Prostate gland (tissue), 2 donors: ENCODE measurements around the gene THAP9. TPM values are rescaled to one million over a fixed set of nuclear protein-coding genes. Genes with fewer than 3 reads are reported as not detected.
"Not testable (repeated sequence)": the region's sequence is repeated elsewhere in the genome, so short reads cannot be mapped to it uniquely, and the experiment has no call there.

Source experiments
- DNase-seq: peaks from one replicate; pipeline ENCODE4 v3.0.0-alpha.2; 2019; ENCODE audit warnings: low spot score
- H3K27ac ChIP-seq, 2 donors: fragments of 200-600 bp; sonication (generic); 2 replicates each; pipeline ENCODE4 v1.5.1; 2017 to 2019
- H3K27me3 ChIP-seq: fragments of 200-600 bp; sonication (generic); replicated peaks from 2 replicates; pipeline ENCODE4 v1.5.1; 2019; ENCODE audit not compliant: insufficient read depth
- H3K36me3 ChIP-seq, 2 donors: fragments of 200-600 bp; sonication (generic); 1 replicate in 1 of 2; 2 replicates in 1 of 2; pipeline versions ENCODE4 v1.5.1 to v1.8.1; 2017 to 2019
- H3K4me1 ChIP-seq: fragments of 200-600 bp; sonication (generic); replicated peaks from 2 replicates; pipeline ENCODE4 v1.5.1; 2019
- H3K4me3 ChIP-seq, 2 donors: fragments of 200-600 bp; sonication (generic); 2 replicates each; pipeline ENCODE4 v1.5.1; 2017 to 2019
- H3K9me3 ChIP-seq: fragments of 200-600 bp; sonication (generic); 2 replicates; pipeline ENCODE4 v1.5.1; 2017
- CTCF ChIP-seq, 4 experiments: fragments of 200-600 bp in 2 of 4; fragments of 450-650 bp in 2 of 4; sonication (generic) in 2 of 4; IDR thresholded peaks; 1 replicate in 3 of 4; 2 replicates in 1 of 4; pipeline ENCODE4 v1.5.1; 2016 to 2019; ENCODE audit warnings: antibody characterized with exemption in 4 of 4, mild to moderate bottlenecking in 2 of 4, moderate library complexity in 2 of 4
- POLR2A ChIP-seq: fragments of 450-650 bp; IDR thresholded peaks from one replicate; pipeline ENCODE4 v1.6.1; 2016; ENCODE audit warnings: antibody characterized with exemption, mild to moderate bottlenecking
- POLR2AphosphoS5 ChIP-seq: sonication (generic); formaldehyde crosslinking; IDR thresholded peaks from one replicate; pipeline ENCODE4 v1.6.1; 2017; ENCODE audit warnings: antibody characterized with exemption
- WGBS: methylation state at CpG from one replicate; pipeline ENCODE4 v1.1.5; 2018; 5-methylcytosine and 5-hydroxymethylcytosine counted together
- intact Hi-C: fragments of 100-400 bp; cut with DNase I; formaldehyde crosslinking; loops from one replicate; pipeline ENCODE4 v1.14.2; 2022
- total RNA-seq, 2 donors: library from RNA; depleted of rRNA; stranded (reverse); fragments of >200 nt; gene quantifications; one replicate each; pipeline ENCODE4 v1.1.0, GENCODE V29; 2016

The THAP9 gene
- total RNA-seq, 2 donors from 2014 or later = 7.6 to 8.6 TPM

DNA sequence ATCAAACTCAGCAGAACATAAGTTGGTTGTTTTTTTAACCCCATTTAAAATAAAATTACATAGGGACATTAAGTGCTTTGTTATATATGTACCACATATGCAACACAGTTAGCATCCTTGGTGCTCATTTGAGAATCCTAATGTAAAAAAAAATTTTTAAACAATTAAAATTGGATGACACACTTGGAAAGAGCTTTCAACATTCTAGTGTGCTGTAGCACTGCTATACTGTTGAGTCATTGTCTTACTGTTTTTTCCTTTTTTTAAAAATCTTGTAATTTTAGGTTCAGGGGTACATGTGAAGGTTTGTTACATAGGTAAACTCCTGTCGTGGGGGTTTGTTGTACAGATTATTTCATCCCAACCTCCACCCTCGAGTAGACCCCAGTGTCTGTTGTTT lies 12.8 kb downstream of the THAP9 start:
- TF ChIP-seq POLR2AphosphoS5 (no peak), CTCF (IDR thresholded peaks at IDR 0.05) (no peak), POLR2A (no peak)
- WGBS = 47% methylated on average over 2 of the region's 2 CpGs
- Histone ChIP-seq H3K27ac (no peak overlapping the region), H3K4me1 (no peaks in the 10 kb centered on the region), H3K27me3 (no peaks in the 10 kb centered on the region), H3K9me3 (no peaks in the 10 kb centered on the region), H3K36me3 (no peaks in the 10 kb centered on the region), H3K4me3 (no peak overlapping the region)
- intact Hi-C loops = no loop called here
- no peak for DNase-seq

DNA sequence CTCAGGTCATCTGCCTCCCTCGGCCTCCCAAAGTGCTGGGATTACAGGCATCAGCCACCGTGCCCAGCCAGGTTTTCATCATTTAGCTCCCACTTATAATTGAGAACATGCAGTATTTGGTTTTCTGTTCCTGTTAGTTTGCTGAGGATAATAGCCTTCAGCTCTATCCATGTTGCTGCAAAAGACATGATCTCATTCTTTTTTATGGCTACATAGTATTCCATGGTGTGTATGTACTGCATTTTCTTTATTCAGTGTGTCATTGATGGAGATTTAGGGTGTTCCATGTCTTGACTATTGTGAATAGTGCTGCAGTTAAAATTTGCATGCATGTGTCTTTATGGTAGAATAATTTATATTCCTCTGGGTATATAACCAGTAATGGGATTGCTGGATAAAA lies 13.4 kb downstream of the THAP9 start:
- H3K4me3 ChIP-seq, H3K36me3 ChIP-seq, DNase-seq, H3K27ac ChIP-seq, H3K27me3 ChIP-seq, H3K9me3 ChIP-seq, intact Hi-C loops, H3K4me1 ChIP-seq: not testable (repeated sequence)
- 94% methylated on average over 2 of the region's 2 CpGs for WGBS

DNA sequence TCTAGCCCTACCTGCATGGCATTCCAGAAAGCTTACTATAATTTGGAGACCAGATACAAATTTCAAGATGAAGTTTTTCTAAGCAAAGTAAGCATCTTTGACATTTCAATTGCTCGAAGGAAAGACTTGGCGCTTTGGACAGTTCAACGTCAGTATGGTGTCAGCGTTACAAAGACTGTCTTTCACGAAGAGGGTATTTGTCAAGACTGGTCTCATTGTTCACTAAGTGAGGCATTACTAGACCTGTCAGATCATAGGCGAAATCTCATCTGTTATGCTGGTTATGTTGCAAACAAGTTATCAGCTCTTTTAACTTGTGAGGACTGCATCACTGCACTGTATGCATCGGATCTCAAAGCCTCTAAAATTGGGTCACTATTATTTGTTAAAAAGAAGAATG lies 17.6 kb downstream of the THAP9 start:
- no peak overlapping the region for H3K27ac ChIP-seq
- H3K4me3 ChIP-seq = no peak overlapping the region
- no peaks in the 10 kb centered on the region for H3K9me3 ChIP-seq
- no peaks in the 10 kb centered on the region for H3K4me1 ChIP-seq
- no peaks in the 10 kb centered on the region for H3K36me3 ChIP-seq
- no peak for DNase-seq
- 92% methylated on average over 7 of the region's 7 CpGs for WGBS
- H3K27me3 ChIP-seq = no peaks in the 10 kb centered on the region
- no peak for TF ChIP-seq POLR2A
- no peak for TF ChIP-seq POLR2AphosphoS5
- no peak for TF ChIP-seq CTCF (IDR thresholded peaks at IDR 0.05)
- intact Hi-C loops = no loop called here

- 80% methylated on average over 2 of the region's 2 CpGs for WGBS
- no peak overlapping the region for H3K27ac ChIP-seq
- TF ChIP-seq POLR2A (no peak), CTCF (IDR thresholded peaks at IDR 0.05) (no peak), POLR2AphosphoS5 (no peak)
- no peaks in the 10 kb centered on the region for H3K27me3 ChIP-seq
- H3K4me1 ChIP-seq = no peaks in the 10 kb centered on the region
- no peaks in the 10 kb centered on the region for H3K9me3 ChIP-seq
- intact Hi-C loops = no loop called here
- no peaks in the 10 kb centered on the region for H3K36me3 ChIP-seq
- no peak overlapping the region for H3K4me3 ChIP-seq
- no peak for DNase-seq
These were observed 18.9 kb downstream of the THAP9 start for GRCh38 chr4:82919386-82919785.

GRCh38 chr4:82921795-82922194 lies 21.3 kb downstream of the THAP9 start:
- TF ChIP-seq POLR2AphosphoS5 = no peak
- TF ChIP-seq CTCF (IDR thresholded peaks at IDR 0.05) = no peak
- TF ChIP-seq POLR2A = no peak
- H3K9me3 ChIP-seq = no peaks in the 10 kb centered on the region
- intact Hi-C loops = no loop called here
- H3K4me1 ChIP-seq = no peaks in the 10 kb centered on the region
- DNase-seq = no peak
- no peaks in the 10 kb centered on the region for H3K27me3 ChIP-seq
- H3K36me3 ChIP-seq = no peaks in the 10 kb centered on the region
- no peak overlapping the region for H3K4me3 ChIP-seq
- H3K27ac ChIP-seq = no peak overlapping the region
